Measurements from ENCODE around the gene PSMB5.

The PSMB5 gene

DNA sequence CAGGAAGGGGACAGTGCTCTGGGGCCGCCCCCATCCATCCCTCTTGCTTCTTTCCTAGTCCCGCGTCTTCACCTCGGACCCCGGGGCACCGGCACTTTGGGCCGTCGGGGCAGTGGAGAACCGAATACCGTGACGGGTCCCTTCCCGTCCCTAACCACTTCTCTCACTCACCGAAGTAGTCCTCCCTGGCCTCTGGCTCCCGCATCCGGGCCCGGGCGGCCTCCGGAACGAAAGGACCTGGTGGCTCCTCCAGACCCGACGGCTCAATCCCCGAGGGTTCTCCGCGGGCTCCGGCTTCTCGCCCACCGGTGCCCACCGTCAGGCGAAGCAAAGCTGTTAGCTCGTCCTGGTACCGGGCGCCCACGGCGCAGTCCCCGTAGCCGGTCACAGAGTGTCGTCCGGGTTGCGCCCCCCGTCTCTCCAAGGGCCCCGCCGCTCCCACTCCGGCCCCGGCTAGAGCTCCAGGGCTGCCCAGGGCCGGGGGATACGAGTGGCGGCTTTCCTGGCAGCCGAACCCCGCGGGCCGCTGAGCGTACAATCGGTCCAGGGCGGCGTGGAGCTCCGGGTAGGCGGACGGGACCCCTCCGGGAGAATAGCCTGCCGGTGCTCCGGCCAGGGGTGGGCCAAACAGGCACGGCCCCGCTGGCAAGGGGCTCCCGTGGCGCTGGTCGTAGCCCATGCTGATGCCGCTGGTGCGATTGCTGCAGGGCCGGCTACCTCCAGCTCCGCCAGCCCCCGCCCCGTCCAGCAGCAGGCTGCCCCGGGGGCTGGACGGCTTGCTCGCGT lies 53.4 kb downstream of the PSMB5 start:
- Histone ChIP-seq H2AFZ (ENCODE audit: low read depth) (no peak overlapping the region; the same call in 1 of the 2 replicates), H3K9ac (no peak overlapping the region), H3K4me2 (no peak overlapping the region), H3K4me1 (ENCODE audit: low read depth, poor library complexity, severe bottlenecking) (no peaks in the 10 kb centered on the region), H3K36me3 (ENCODE audit: insufficient read depth) (no peaks in the 10 kb centered on the region), H3K27me3 (ENCODE audit: insufficient read depth, low read depth) (no peaks in the 10 kb centered on the region), H3K79me2 (ENCODE audit: insufficient read depth, low read depth) (no peaks in the 10 kb centered on the region), H3K27ac (no peak overlapping the region), H4K20me1 (ENCODE audit: insufficient read depth) (no peaks in the 10 kb centered on the region), H3K4me3 (IDR thresholded peaks at IDR 0.05; ENCODE audit: insufficient read depth, low read depth, low read length) (no peak overlapping the region)
- TF ChIP-seq CTCF (conservative IDR thresholded peaks at IDR 0.05; ENCODE audit: low read depth, low read length), result no peak

DNA sequence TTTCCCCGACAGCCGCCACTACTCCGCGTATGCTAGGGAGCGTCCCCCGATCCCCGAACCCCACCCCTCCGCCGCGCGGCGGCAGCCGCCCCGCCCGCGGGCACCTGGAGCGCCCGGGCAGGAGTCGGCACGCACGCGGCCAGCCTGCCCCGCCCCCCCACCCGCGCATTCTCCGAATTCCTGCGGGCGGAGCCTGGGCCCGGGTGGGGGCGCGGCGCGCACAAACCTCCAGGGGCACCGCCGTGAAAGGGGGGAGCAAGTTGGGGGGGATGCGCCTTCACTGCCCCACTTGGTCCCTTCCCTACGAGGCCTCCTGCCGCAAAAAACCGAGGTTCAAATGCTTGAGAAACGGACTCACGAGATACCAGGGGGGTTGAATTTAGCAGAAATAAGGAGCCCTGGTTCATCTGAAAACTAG lies 54.0 kb downstream of the PSMB5 start:
- no peaks in the 10 kb centered on the region for H3K27me3 ChIP-seq (ENCODE audit: insufficient read depth, low read depth)
- no peak overlapping the region for H3K27ac ChIP-seq
- H3K4me2 ChIP-seq, result no peak overlapping the region
- no peaks in the 10 kb centered on the region for H3K4me1 ChIP-seq (ENCODE audit: low read depth, poor library complexity, severe bottlenecking)
- no peaks in the 10 kb centered on the region for H3K79me2 ChIP-seq (ENCODE audit: insufficient read depth, low read depth)
- H3K36me3 ChIP-seq (ENCODE audit: insufficient read depth), result no peaks in the 10 kb centered on the region
- no peak overlapping the region for H3K9ac ChIP-seq
- H4K20me1 ChIP-seq (ENCODE audit: insufficient read depth), result no peaks in the 10 kb centered on the region
- H2AFZ ChIP-seq (ENCODE audit: low read depth), result no peak overlapping the region; the same call in 1 of the 2 replicates
- H3K4me3 ChIP-seq (IDR thresholded peaks at IDR 0.05; ENCODE audit: insufficient read depth, low read depth, low read length), result no peak overlapping the region
- no peak for TF ChIP-seq CTCF (conservative IDR thresholded peaks at IDR 0.05; ENCODE audit: low read depth, low read length)

- Histone ChIP-seq H3K27ac (no peak overlapping the region), H3K4me1 (ENCODE audit: low read depth, poor library complexity, severe bottlenecking) (no peaks in the 10 kb centered on the region), H4K20me1 (ENCODE audit: insufficient read depth) (no peaks in the 10 kb centered on the region), H3K9ac (no peak overlapping the region), H3K79me2 (ENCODE audit: insufficient read depth, low read depth) (no peaks in the 10 kb centered on the region), H2AFZ (ENCODE audit: low read depth) (no peak overlapping the region), H3K27me3 (ENCODE audit: insufficient read depth, low read depth) (no peaks in the 10 kb centered on the region), H3K36me3 (ENCODE audit: insufficient read depth) (no peaks in the 10 kb centered on the region), H3K4me2 (no peak overlapping the region), H3K4me3 (IDR thresholded peaks at IDR 0.05; ENCODE audit: insufficient read depth, low read depth, low read length) (no peak overlapping the region)
- no peak for TF ChIP-seq CTCF (conservative IDR thresholded peaks at IDR 0.05; ENCODE audit: low read depth, low read length)
These were observed 54.8 kb downstream of the PSMB5 start for GRCh38 chr14:22979748-22980392.

DNA sequence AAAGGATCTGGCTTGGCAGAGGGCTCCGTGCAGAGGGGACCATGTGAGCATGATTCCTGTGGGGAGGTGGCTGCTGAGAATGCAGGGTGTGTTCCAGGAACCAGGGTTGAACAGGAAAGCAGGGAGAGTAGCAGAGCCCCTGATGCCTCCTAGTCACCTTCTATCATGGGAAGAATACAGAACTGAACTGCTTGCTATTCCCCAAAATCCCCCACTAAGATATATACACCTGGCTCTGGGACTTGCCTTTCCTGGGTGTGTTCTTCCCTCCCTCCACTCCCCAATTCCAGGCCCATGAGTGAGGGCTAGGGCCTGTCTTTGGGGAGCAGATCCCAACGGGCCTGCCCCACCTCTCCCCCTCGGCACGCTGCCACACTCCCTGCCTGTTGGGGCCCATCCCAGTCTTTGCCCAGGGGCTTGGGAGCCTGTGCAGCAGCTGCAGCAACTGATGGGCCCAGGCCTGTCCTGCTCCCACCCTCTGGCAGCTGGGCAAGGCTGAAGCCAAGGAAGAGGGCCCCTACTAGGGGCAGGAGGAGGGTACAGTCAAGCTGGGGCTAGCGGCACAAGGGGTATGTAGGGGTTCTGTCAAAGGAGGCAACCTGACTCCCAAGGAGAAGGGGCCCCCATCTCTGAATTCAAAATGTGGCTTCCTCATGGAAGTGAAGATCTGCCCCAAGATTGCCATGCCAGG lies 55.6 kb downstream of the PSMB5 start:
- H3K27me3 ChIP-seq (ENCODE audit: insufficient read depth, low read depth), result no peaks in the 10 kb centered on the region
- H3K79me2 ChIP-seq (ENCODE audit: insufficient read depth, low read depth), result no peaks in the 10 kb centered on the region
- no peak overlapping the region for H3K4me3 ChIP-seq (IDR thresholded peaks at IDR 0.05; ENCODE audit: insufficient read depth, low read depth, low read length)
- no peaks in the 10 kb centered on the region for H4K20me1 ChIP-seq (ENCODE audit: insufficient read depth)
- H3K36me3 ChIP-seq (ENCODE audit: insufficient read depth), result no peaks in the 10 kb centered on the region
- no peak overlapping the region for H3K27ac ChIP-seq
- no peak overlapping the region for H2AFZ ChIP-seq (ENCODE audit: low read depth)
- TF ChIP-seq CTCF (conservative IDR thresholded peaks at IDR 0.05; ENCODE audit: low read depth, low read length), result no peak
- H3K9ac ChIP-seq, result no peak overlapping the region
- no peaks in the 10 kb centered on the region for H3K4me1 ChIP-seq (ENCODE audit: low read depth, poor library complexity, severe bottlenecking)
- no peak overlapping the region for H3K4me2 ChIP-seq

Measured in KMS-11 (cell line).